HFF-Myc (cell line): ENCODE results near the gene MYL2.
"Not testable (repeated sequence)": the region's sequence is repeated elsewhere in the genome, so short reads cannot be mapped to it uniquely, and the experiment has no call there.

Source experiments
- DNase-seq: peaks from one replicate; pipeline ENCODE4 v3.0.0-alpha.2; 2011; ENCODE audit warnings: low read depth; ENCODE audit errors: extremely low read depth
- H3K4me3 ChIP-seq: replicated peaks from 2 replicates; pipeline ENCODE4 v1.5.1; 2011; ENCODE audit warnings: low read depth, mild to moderate bottlenecking, control low read depth, low read length
- CTCF ChIP-seq: IDR thresholded peaks from 2 replicates; pipeline ENCODE4 v1.5.1; 2012; ENCODE audit warnings: mild to moderate bottlenecking, low read depth, low read length, control low read depth; ENCODE audit errors: missing control alignments

MYL2 gene

GRCh38 chr12:110920324-110920910, at the start of gene MYL2:
Gene MYL2, minus strand, starts transcription at chr12:110920579. Its CDS starts 50 bp downstream, at chr12:110920529.
- DNase-seq, result no peak
- TF ChIP-seq CTCF, result no peak
- H3K4me3 ChIP-seq, result no peak within 1 kb of the TSS

GRCh38 chr12:110966081-110966760, 45.8 kb upstream of the MYL2 start:
- no peak for DNase-seq
- H3K4me3 ChIP-seq, result no peak overlapping the region
- TF ChIP-seq CTCF, result no peak

- no peak for DNase-seq
- TF ChIP-seq CTCF, result no peak
- no peak overlapping the region for H3K4me3 ChIP-seq
Observed at GRCh38 chr12:110965574-110965973, 45.2 kb upstream of the MYL2 start.

- no peak overlapping the region for H3K4me3 ChIP-seq
- no peak for DNase-seq
- TF ChIP-seq CTCF, result no peak
Observed at GRCh38 chr12:110960795-110961194, 40.4 kb upstream of the MYL2 start.

GRCh38 chr12:110957652-110958051, 37.3 kb upstream of the MYL2 start:
- DNase-seq, result no peak
- H3K4me3 ChIP-seq, result no peak overlapping the region
- TF ChIP-seq CTCF, result no peak

- TF ChIP-seq CTCF, result no peak
- no peak for DNase-seq
- no peak overlapping the region for H3K4me3 ChIP-seq
Observed at GRCh38 chr12:110957159-110957558, 36.8 kb upstream of the MYL2 start.

GRCh38 chr12:110950867-110951266, 30.5 kb upstream of the MYL2 start:
- DNase-seq, H3K4me3 ChIP-seq: not testable (repeated sequence)

GRCh38 chr12:110950466-110950865, 30.1 kb upstream of the MYL2 start:
- not testable (repeated sequence) for DNase-seq, H3K4me3 ChIP-seq
